Mucosa of rectum (tissue), 2 donors: ENCODE data around the gene TAF11L3.
"Not testable (repeated sequence)": the region's sequence is repeated elsewhere in the genome, so short reads cannot be mapped to it uniquely, and the experiment has no call there.

Source experiments
- H3K27ac ChIP-seq, 2 donors: one replicate each; pipeline ENCODE4 v1.7.0; 2013; ENCODE audit warnings: inconsistent platforms in 2 of 2, low read depth in 2 of 2, low read length in 2 of 2
- H3K27me3 ChIP-seq, 2 donors: one replicate each; pipeline ENCODE4 v1.7.0; 2013; ENCODE audit warnings: low read length in 2 of 2; ENCODE audit not compliant: control insufficient read depth in 2 of 2, insufficient read depth in 2 of 2
- H3K36me3 ChIP-seq, 2 donors: one replicate each; pipeline ENCODE4 v1.7.0; 2013; ENCODE audit warnings: low read length in 2 of 2; ENCODE audit not compliant: control insufficient read depth in 2 of 2, insufficient read depth in 2 of 2
- H3K4me1 ChIP-seq, 2 donors: one replicate each; pipeline ENCODE4 v1.7.0; 2013; ENCODE audit warnings: low read length in 2 of 2, mild to moderate bottlenecking in 1 of 2; ENCODE audit not compliant: control insufficient read depth in 2 of 2, insufficient read depth in 2 of 2
- H3K4me3 ChIP-seq, 2 donors: one replicate each; pipeline ENCODE4 v1.7.0; 2013; ENCODE audit warnings: low read length in 2 of 2
- H3K9ac ChIP-seq, 2 donors: one replicate each; pipeline ENCODE4 v1.7.0; 2013; ENCODE audit warnings: low read length in 2 of 2, low read depth in 1 of 2, mild to moderate bottlenecking in 1 of 2
- H3K9me3 ChIP-seq, 2 donors: one replicate each; pipeline ENCODE4 v1.7.0; 2013; ENCODE audit warnings: low read length in 2 of 2; ENCODE audit not compliant: control insufficient read depth in 2 of 2
- donor health status: healthy.
- donor health status: Normal muscosa, but diverticular disease.

The TAF11L3 gene

GRCh38 chr5:17518067-17518466 lies at the start of gene TAF11L3:
Gene TAF11L3 (plus strand): TSS chr5:17518367.
- H3K27ac ChIP-seq, H3K9ac ChIP-seq, H3K27me3 ChIP-seq, H3K36me3 ChIP-seq, H3K4me3 ChIP-seq, H3K4me1 ChIP-seq, H3K9me3 ChIP-seq: not testable (repeated sequence)

- Histone ChIP-seq H3K9ac (no peak overlapping the region), H3K9me3 (no peaks in the 10 kb centered on the region), H3K4me3 (no peak overlapping the region), H3K36me3 (no peaks in the 10 kb centered on the region), H3K27ac (no peak overlapping the region), H3K27me3 (no peaks in the 10 kb centered on the region), H3K4me1 (peaks cover 0 to 2% of the 10 kb centered on the region in 2 donors)
Measured at GRCh38 chr5:17470064-17470463, 48.1 kb upstream of the TAF11L3 start.

- not testable (repeated sequence) for H3K9me3 ChIP-seq, H3K27ac ChIP-seq, H3K4me1 ChIP-seq
Measured at GRCh38 chr5:17475064-17475463, 43.1 kb upstream of the TAF11L3 start.

GRCh38 chr5:17477043-17477442 lies 41.1 kb upstream of the TAF11L3 start:
- Histone ChIP-seq H3K27me3 (peaks cover 0 to 3% of the 10 kb centered on the region in 2 donors), H3K9me3 (no peaks in the 10 kb centered on the region), H3K4me3 (no peak overlapping the region), H3K9ac (no peak overlapping the region), H3K4me1 (no peaks in the 10 kb centered on the region), H3K36me3 (no peaks in the 10 kb centered on the region), H3K27ac (no peak overlapping the region)

More at GRCh38 chr5:17475064-17475463, 43.1 kb upstream of the TAF11L3 start:
- not testable (repeated sequence) for H3K27me3 ChIP-seq, H3K36me3 ChIP-seq, H3K9ac ChIP-seq, H3K4me3 ChIP-seq

GRCh38 chr5:17477573-17478265 lies 40.4 kb upstream of the TAF11L3 start:
- no peak overlapping the region for H3K27ac ChIP-seq
- no peak overlapping the region for H3K9ac ChIP-seq
- H3K4me1 ChIP-seq: no peaks in the 10 kb centered on the region
- no peak overlapping the region for H3K4me3 ChIP-seq
- no peaks in the 10 kb centered on the region for H3K36me3 ChIP-seq
- H3K9me3 ChIP-seq: no peaks in the 10 kb centered on the region
- H3K27me3 ChIP-seq: peaks cover 0 to 3% of the 10 kb centered on the region in 2 donors

GRCh38 chr5:17481378-17481777 lies 36.8 kb upstream of the TAF11L3 start:
- Histone ChIP-seq H3K36me3 (no peaks in the 10 kb centered on the region), H3K27ac (no peak overlapping the region), H3K9ac (no peak overlapping the region), H3K27me3 (peaks cover 0 to 3% of the 10 kb centered on the region in 2 donors), H3K4me3 (no peak overlapping the region), H3K9me3 (no peaks in the 10 kb centered on the region), H3K4me1 (no peaks in the 10 kb centered on the region)

- no peak overlapping the region for H3K4me3 ChIP-seq
- H3K36me3 ChIP-seq: no peaks in the 10 kb centered on the region
- H3K27ac ChIP-seq: no peak overlapping the region
- H3K9me3 ChIP-seq: no peaks in the 10 kb centered on the region
- H3K4me1 ChIP-seq: no peaks in the 10 kb centered on the region
- no peak overlapping the region for H3K9ac ChIP-seq
- H3K27me3 ChIP-seq: peaks cover 0 to 3% of the 10 kb centered on the region in 2 donors
Measured at GRCh38 chr5:17482790-17483189, 35.4 kb upstream of the TAF11L3 start.

GRCh38 chr5:17486464-17487173 lies 31.5 kb upstream of the TAF11L3 start:
- not testable (repeated sequence) for H3K27ac ChIP-seq, H3K4me1 ChIP-seq, H3K36me3 ChIP-seq, H3K27me3 ChIP-seq, H3K4me3 ChIP-seq, H3K9ac ChIP-seq, H3K9me3 ChIP-seq

GRCh38 chr5:17487174-17487512 lies 31.0 kb upstream of the TAF11L3 start:
- H3K9ac ChIP-seq: no peak overlapping the region
- no peak overlapping the region for H3K27ac ChIP-seq
- no peaks in the 10 kb centered on the region for H3K4me1 ChIP-seq
- no peaks in the 10 kb centered on the region for H3K27me3 ChIP-seq
- no peaks in the 10 kb centered on the region for H3K9me3 ChIP-seq
- no peak overlapping the region for H3K4me3 ChIP-seq
- no peaks in the 10 kb centered on the region for H3K36me3 ChIP-seq

- not testable (repeated sequence) for H3K4me1 ChIP-seq, H3K27ac ChIP-seq, H3K36me3 ChIP-seq, H3K27me3 ChIP-seq, H3K9me3 ChIP-seq, H3K4me3 ChIP-seq, H3K9ac ChIP-seq
Measured at GRCh38 chr5:17491257-17491656, 26.9 kb upstream of the TAF11L3 start.
